ENCODE results near the gene ZNF598.
A peak's percentile ranks its signal among the peaks of the same experiment; 100 is the strongest.

The ZNF598 gene

GRCh38 chr16:1991948-1992703 is 17.5 kb downstream of the ZNF598 start:
- DNase-seq (ENCODE audit: extremely low read depth in 1 of 2, low read depth in 1 of 2): peak; percentile 98

GRCh38 chr16:1991588-1991947 is 18.1 kb downstream of the ZNF598 start:
- no peak for DNase-seq (ENCODE audit: extremely low read depth in 1 of 2, low read depth in 1 of 2)

DNA sequence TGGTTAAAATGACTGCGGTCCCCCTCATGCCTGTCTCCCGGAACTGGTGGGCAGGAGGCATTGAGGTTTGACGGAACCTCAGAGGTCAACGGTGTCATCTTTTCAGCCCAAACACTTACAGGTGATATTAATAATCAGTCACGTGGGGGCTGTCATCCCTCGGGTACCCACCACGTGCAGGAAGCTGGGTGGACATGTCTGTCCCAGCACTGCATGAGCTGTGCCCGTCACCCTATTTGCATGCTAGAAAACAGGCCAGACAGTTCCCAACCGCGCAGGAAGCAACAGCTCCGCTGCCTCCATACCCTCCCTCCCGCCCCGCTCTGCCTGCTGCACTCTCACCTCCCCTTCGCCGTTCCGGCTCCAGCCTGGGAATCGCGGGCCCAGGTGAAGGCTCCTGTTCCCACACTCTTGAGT is 18.5 kb downstream of the ZNF598 start:
- no peak for DNase-seq (ENCODE audit: extremely low read depth in 1 of 2, low read depth in 1 of 2)

GRCh38 chr16:1990351-1991134 is 19.1 kb downstream of the ZNF598 start:
- DNase-seq (ENCODE audit: extremely low read depth in 1 of 2, low read depth in 1 of 2): no peak

DNA sequence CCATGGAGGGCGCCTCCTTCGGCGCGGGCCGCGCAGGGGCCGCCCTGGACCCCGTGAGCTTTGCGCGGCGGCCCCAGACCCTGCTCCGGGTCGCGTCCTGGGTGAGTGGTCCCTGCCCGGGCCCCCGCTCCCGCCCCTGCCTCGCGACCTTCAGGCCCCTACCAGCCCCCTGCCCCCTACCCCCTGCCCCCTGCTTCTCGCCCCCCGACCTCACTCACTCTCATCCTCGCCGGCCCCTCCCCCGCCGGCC is 19.6 kb downstream of the ZNF598 start:
- DNase-seq (ENCODE audit: extremely low read depth in 1 of 2, low read depth in 1 of 2): no peak

DNA sequence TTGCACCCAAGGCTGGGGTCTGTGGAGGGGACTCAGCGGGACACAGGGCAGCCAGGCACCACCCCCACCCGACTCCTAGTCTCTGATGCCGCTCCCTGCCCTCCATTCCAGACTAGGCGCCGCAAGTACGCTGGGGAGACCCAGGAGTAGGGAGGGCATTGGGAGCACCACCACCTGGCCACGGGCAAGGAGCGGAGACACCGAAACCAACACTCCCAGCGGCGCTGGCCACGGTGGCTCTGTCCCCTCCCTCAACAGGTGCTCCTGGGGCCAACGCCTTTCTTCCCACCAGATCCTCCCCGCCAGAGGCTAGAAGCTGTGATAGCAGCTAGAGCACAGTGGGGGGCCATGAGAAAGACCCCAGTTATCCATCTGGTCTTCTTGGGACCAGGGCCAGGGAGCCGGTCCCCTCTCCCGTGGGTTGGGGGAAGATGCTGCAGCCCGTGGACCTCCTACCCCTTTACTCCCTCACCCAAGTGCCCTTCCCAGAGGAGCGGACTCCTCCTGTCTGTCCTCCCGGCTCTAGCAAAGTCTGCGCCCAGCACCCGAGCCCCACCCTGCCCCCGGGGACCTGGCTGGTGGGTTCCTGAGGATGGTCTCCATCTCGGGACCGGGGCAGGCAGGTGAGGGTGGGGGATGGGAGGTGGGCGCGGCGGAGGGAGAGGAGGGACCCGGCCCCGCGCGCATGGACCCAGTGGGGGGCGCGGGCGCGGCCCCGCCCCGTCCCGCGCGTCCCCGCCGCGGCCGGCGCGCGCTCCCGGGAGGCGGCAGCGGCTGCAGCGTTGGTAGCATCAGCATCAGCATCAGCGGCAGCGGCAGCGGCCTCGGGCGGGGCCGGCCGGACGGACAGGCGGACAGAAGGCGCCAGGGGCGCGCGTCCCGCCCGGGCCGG is 20.2 kb downstream of the ZNF598 start, which contains the start of gene SYNGR3:
TSS of gene SYNGR3 (plus strand) at position 762 of the 892 bp plus-strand sequence. CDS start 133 bp downstream, outside the sequence.
- no peak for DNase-seq (ENCODE audit: extremely low read depth in 1 of 2, low read depth in 1 of 2)

DNA sequence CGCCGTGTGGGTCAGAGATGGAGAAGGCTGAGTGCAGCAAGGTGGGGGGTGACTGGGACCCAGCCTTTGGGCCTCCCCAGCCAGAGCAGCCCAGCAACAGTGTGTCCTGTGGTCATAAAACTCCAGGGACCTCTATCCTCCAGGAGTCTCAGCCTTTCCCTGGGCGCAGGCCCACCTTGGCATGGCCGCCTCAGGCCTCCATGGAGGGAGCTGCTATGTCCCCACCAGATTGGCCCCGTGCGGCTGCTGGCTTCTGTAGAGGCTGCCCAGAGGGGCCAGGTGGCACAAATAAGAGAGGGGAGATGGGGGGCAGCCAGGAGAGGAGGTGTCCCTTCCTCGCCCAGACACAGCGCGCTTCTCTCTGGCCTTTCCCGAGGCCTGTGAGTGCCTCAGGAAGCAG is 22.4 kb downstream of the ZNF598 start:
- DNase-seq (ENCODE audit: extremely low read depth in 1 of 2, low read depth in 1 of 2): no peak

DNA sequence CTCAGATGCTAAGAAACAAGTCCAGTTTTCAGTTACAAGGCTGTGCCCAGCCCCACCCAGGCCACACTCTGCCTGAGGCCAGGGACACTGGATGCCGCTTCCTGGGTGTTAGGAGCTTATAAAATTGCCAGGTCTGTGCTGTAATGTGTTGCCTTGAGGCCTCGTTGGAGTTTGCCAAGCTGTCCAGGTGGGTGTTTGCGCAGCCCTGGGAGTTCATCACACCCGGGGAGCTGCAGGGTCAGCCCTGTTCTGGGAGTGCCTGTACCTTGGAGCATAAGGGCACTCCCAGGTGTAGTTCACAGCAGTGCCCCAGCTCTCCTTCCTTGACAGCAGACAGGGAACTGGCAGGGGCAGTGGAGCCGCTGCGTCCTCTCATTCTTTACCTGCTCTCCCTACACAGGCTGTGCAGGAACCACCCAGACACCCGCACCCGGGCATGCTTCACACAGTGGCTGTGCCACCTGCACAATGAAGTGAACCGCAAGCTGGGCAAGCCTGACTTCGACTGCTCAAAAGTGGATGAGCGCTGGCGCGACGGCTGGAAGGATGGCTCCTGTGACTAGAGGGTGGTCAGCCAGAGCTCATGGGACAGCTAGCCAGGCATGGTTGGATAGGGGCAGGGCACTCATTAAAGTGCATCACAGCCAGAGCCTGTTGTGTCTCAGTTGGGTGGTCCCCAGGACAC is 24.0 kb downstream of the ZNF598 start:
- no peak for DNase-seq (ENCODE audit: extremely low read depth in 1 of 2, low read depth in 1 of 2)

DNA sequence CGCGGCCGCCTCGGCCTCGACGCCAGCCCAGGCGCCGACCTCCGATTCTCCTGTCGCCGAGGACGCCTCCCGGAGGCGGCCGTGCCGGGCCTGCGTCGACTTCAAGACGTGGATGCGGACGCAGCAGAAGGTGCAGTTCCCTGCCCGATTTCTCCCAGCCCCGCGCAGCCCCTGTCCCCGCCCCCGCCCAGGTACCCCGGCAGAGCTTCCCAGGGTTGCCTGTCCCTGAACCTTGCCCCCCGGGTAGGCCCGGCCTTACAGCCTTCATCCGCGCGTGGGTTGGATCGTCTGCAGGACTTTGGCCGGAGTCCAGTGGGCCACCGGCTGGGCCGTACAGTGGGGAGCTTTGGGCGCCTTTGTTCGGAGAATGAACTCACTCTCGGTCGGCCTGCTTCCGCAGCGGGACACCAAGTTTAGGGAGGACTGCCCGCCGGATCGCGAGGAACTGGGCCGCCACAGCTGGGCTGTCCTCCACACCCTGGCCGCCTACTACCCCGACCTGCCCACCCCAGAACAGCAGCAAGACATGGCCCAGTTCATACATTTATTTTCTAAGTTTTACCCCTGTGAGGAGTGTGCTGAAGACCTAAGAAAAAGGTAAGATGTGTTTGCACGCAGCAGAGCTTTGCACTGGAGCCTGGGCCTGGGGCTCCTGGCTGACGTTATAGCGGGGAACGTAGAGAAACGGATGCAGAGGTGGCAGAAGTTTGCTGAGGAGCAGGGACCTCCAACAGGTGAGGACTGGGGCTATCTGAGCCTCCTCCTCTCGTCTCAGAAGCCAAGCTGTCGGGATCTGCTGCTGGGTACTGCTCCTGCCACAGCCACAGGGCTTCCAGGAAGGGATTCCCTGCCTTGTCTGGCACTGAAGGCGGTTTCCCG is 25.0 kb downstream of the ZNF598 start:
- DNase-seq (ENCODE audit: extremely low read depth in 1 of 2, low read depth in 1 of 2): no peak

GRCh38 chr16:1983544-1984346 is 25.9 kb downstream of the ZNF598 start, which contains the start of gene GFER:
GFER (plus strand) TSS chr16:1984193; CDS start chr16:1984219, 26 bp downstream.
- peak in 1 of 2 donors; percentile 51 for DNase-seq (ENCODE audit: extremely low read depth in 1 of 2, low read depth in 1 of 2)

GRCh38 chr16:1982991-1983543 is 26.6 kb downstream of the ZNF598 start:
- no peak for DNase-seq (ENCODE audit: extremely low read depth in 1 of 2, low read depth in 1 of 2)

GRCh38 chr16:1982013-1982433 is 27.6 kb downstream of the ZNF598 start:
- DNase-seq (ENCODE audit: extremely low read depth in 1 of 2, low read depth in 1 of 2): no peak

DNA sequence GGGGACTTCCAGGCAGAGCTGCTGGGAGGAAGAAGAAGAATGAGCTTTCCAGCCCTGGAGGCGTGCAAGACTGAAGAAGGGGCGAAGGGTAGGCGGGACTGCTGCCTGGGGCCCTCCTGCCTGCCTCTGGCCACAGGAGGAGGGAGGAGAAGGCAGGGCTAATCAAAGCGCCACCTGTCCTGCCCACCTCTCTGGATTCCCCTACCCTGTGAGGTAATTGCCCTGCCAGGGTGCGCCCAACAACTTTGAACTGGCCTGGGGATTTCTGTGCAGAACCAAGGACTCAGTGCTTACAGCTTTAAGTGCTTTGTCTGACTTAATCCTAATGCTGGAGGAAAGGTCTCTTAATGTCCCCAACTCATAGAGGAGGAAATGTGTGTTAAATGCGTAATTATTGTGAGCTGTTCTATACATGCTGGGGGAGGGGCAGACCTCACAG is 28.2 kb downstream of the ZNF598 start, which contains the start of gene NOXO1:
TSS of gene NOXO1 (minus strand) at position 72 of the 439 bp plus-strand sequence. CDS start 290 bp downstream, outside the sequence.
- no peak for DNase-seq (ENCODE audit: extremely low read depth in 1 of 2, low read depth in 1 of 2)

DNA sequence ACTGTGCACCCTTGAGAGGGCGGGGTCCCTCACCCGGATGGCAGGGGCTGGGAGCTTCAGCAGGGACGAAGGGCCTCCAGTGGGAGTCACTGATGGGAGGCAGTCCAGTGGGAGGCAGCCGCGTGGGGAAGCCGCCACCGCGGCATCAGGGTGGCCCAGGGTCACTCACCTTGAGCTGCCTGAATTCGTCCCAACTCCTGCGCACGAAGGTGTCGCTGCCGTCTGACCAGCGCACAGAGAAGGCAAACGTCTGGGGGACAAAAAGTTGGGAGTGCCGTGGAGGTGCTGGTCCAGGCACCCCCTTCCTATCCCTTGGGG is 28.9 kb downstream of the ZNF598 start:
- DNase-seq (ENCODE audit: extremely low read depth in 1 of 2, low read depth in 1 of 2): no peak

DNA sequence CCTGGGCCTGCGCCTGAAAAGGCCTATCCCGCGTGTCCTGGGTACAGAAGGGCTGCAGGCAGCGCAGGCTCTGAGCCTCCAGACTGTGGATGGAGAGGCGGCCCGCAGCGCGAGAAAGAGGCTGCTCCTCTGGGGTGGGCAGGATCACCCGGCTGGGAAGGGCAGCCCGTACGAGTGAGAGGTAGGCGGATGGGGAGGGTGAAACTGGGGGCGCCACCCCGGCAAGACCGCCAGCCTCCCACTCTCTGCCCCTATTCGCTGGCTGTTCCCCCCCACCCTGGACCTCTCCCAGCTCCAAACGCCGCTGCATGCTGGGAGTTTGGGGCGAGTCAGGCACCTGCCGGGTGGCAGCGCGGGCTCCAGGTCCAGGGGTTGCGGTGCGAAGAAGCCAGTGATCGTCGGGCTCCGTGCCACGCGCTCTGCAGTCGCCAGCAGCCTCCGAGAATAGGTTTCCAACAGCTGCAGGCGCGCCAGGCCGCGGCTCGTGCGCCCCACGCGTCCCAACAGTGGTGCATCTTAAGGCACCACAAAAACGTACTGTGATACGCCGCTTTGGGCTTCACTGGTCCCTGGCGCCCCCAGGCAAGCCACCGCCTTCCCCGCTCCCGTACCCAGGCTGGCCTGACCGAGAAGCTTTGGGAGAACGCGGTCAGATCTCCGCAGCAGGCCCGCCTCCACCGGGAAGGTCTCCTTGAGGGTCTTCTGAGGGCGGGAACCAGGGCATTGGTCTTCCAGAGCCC is 29.4 kb downstream of the ZNF598 start:
- DNase-seq (ENCODE audit: extremely low read depth in 1 of 2, low read depth in 1 of 2): no peak

- DNase-seq (ENCODE audit: extremely low read depth in 1 of 2, low read depth in 1 of 2): no peak
Observed at GRCh38 chr16:1979271-1980029, 30.2 kb downstream of the ZNF598 start.

DNA sequence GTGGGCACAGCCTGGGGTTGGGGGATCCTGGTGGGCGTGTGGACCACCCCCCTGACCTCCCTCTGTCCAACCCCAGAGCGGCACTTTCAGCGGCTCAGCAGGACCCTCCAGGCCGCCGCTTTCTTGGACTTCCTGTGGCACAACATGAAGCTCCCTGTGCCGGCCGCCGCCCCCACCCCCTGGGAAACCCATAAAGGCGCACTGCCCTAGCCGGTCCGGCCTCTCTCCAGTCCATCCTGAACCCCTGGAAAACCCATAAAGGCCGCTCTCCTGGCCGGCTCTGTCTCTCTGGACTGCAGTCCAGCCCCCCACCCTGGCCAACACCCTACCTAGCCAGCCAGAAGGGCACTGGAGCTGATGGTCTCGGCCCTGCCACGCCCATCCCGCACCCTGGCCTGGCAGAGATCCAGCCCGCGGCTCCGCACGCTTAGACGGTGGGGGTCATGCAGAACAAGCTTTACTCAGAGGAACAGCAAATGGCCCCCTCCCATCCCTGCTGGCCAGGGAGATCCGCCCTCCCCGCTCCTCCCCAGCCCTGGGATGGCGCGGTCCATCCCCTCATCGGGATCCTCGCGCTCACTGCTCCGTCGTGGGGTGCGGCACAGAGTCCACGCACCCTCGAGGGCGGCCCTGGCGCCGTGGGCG is 31.0 kb downstream of the ZNF598 start:
- no peak for DNase-seq (ENCODE audit: extremely low read depth in 1 of 2, low read depth in 1 of 2)

Data from activated CD8-positive, alpha-beta memory T cell treated with anti-CD3 and anti-CD28 coated beads for 1 hour (primary cell).